H1 (cell line): ENCODE results near the gene GNB1. TPM values are rescaled to one million over a fixed set of nuclear protein-coding genes. Genes with fewer than 3 reads are reported as not detected.

Experiments used
- HDAC2 ChIP-seq, 2 experiments: fragments of 300-600 bp in 1 of 2; sonication (generic) in 1 of 2; IDR thresholded peaks; 2 replicates each; pipeline ENCODE4 v1.6.1; 2011 to 2012; ENCODE audit warnings: low read depth in 2 of 2, low read length in 2 of 2, mild to moderate bottlenecking in 2 of 2, moderate library complexity in 2 of 2, borderline replicate concordance in 1 of 2, inconsistent platforms in 1 of 2
- TBP ChIP-seq: IDR thresholded peaks from 2 replicates; pipeline ENCODE4 v1.6.1; 2011; ENCODE audit warnings: low read depth, low read length, improper control_type of control experiment
- USF2 ChIP-seq: IDR thresholded peaks from 2 replicates; pipeline ENCODE4 v1.6.1; 2011; ENCODE audit warnings: low read length, improper control_type of control experiment
- polyA plus RNA-seq, 7 experiments: library from polyadenylated mRNA; depleted of rRNA in 3 of 7; stranded (reverse) in 5 of 7; unstranded in 2 of 7; fragments of >200 nt in 5 of 7; fragments of 200-250 nt in 2 of 7; gene quantifications; 1 replicate in 5 of 7; 2 replicates in 1 of 7; 4 replicates in 1 of 7; pipeline versions ENCODE4 v1.2.1 to v1.2.3, GENCODE V29; 2011 to 2013; ENCODE audit warnings: missing spikeins in 2 of 7, mixed read lengths in 2 of 7
- total RNA-seq: library from RNA; stranded (reverse); fragmentation: NEBNext Ultra II Directional; extraction: Animal tissue kit (Norgen Biotek cat#: 25700); gene quantifications from 2 replicates; pipeline ENCODE4 v1.2.1, GENCODE V29; 2021

Gene GNB1
- total and polyA plus RNA-seq, 2 of the 8 experiments (the other 6 are each of a cell fraction or from before 2014, with no cell fraction given), result 343 to 382 TPM

GRCh38 chr1:1777950-1778662, 112.8 kb downstream of the GNB1 start, which contains the start of gene NADK (continued):
- TF ChIP-seq HDAC2 (IDR thresholded peaks at IDR 0.05; ENCODE audit: borderline replicate concordance in 1 of 2, low read depth in 2 of 2, low read length in 2 of 2), result peak in 1 of 2 experiments; percentile 59; a peak in 1 of 4 replicates
- TF ChIP-seq TBP, result 0 out of 2 replicates have a peak, but pooled peaks have one; percentile 3
- TF ChIP-seq USF2, result no peak
